H1 (cell line): ENCODE data around the gene RBBP8. TPM values are rescaled to one million over a fixed set of nuclear protein-coding genes. Genes with fewer than 3 reads are reported as not detected.

Experiments used
- CTCF ChIA-PET: fragments of 300-600 bp; sonication (Branson Sonifier 250); formaldehyde crosslinking; loops from one replicate; lab custom pipeline; 2021; ENCODE audit not compliant: partially characterized antibody; lab: Charles Lee
- POLR2A ChIA-PET: fragments of 300-600 bp; sonication (Branson Sonifier 250); formaldehyde crosslinking; loops from one replicate; lab custom pipeline; 2021; ENCODE audit warnings: inconsistent platforms; ENCODE audit not compliant: partially characterized antibody; lab: Charles Lee
- DNase-seq, 2 experiments: peaks; one replicate each; pipeline versions ENCODE4 v3.0.0 to v3.0.0-alpha.2; 2010 to 2022; ENCODE audit warnings: low spot score in 2 of 2, low read depth in 1 of 2, mixed read lengths in 1 of 2
- FAIRE-seq: peaks from 2 replicates; lab custom pipeline; 2011; peaks lifted over from hg19 to GRCh38; lab: Jason Lieb, UNC
- H2AFZ ChIP-seq: 2 replicates; pipeline ENCODE4 v1.8.1; 2012; ENCODE audit warnings: low read length, inconsistent platforms
- H2AK5ac ChIP-seq: 2 replicates; pipeline ENCODE4 v1.6.1; 2013; ENCODE audit warnings: low read depth, low read length
- H2BK120ac ChIP-seq: replicated peaks from 2 replicates; pipeline ENCODE3; 2013; ENCODE audit warnings: low read depth, low read length, inconsistent platforms
- H2BK12ac ChIP-seq: 2 replicates; pipeline ENCODE4 v1.6.1; 2013; ENCODE audit warnings: low read depth, low read length
- H2BK15ac ChIP-seq: 2 replicates; pipeline ENCODE4 v1.6.1; 2013; ENCODE audit warnings: low read length
- H2BK20ac ChIP-seq: 2 replicates; pipeline ENCODE4 v1.6.1; 2013; ENCODE audit warnings: low read length
- H2BK5ac ChIP-seq: 2 replicates; pipeline ENCODE4 v1.6.1; 2013; ENCODE audit warnings: low read depth, low read length
- H3K14ac ChIP-seq: 2 replicates; pipeline ENCODE4 v1.6.1; 2013; ENCODE audit warnings: inconsistent platforms; ENCODE audit not compliant: insufficient read length
- H3K18ac ChIP-seq: 2 replicates; pipeline ENCODE4 v1.6.1; 2013; ENCODE audit warnings: low read length; ENCODE audit errors: extremely low read depth
- H3K23ac ChIP-seq: 2 replicates; pipeline ENCODE4 v1.6.1; 2013; ENCODE audit warnings: inconsistent platforms; ENCODE audit not compliant: insufficient read length
- H3K23me2 ChIP-seq: 2 replicates; pipeline ENCODE4 v1.6.1; 2013; ENCODE audit warnings: low read depth, low read length
- H3K27ac ChIP-seq: 2 replicates; pipeline ENCODE4 v1.6.1; 2011; ENCODE audit warnings: low read depth, low read length, inconsistent platforms
- H3K27me3 ChIP-seq, 4 experiments: replicated peaks in 1 of 4; 1 replicate in 1 of 4; 2 replicates in 3 of 4; pipeline versions ENCODE4 v1.6.1 to v1.8.1; 2011 to 2013; ENCODE audit warnings: low read length in 3 of 4, mild to moderate bottlenecking in 3 of 4, inconsistent platforms in 2 of 4, mixed read lengths in 2 of 4, moderate library complexity in 1 of 4; ENCODE audit not compliant: control insufficient read depth in 3 of 4, insufficient read depth in 3 of 4; ENCODE audit errors: extremely low read depth in 1 of 4
- H3K36me3 ChIP-seq, 4 experiments: 2 replicates each; pipeline versions ENCODE4 v1.6.1 to v1.8.1; 2011 to 2013; ENCODE audit warnings: mild to moderate bottlenecking in 4 of 4, low read length in 3 of 4, moderate library complexity in 2 of 4, control low read depth in 1 of 4, inconsistent platforms in 1 of 4; ENCODE audit not compliant: insufficient read depth in 4 of 4, control insufficient read depth in 2 of 4
- H3K4ac ChIP-seq: replicated peaks from 2 replicates; pipeline ENCODE3; 2013; ENCODE audit warnings: low read length, low read depth, mixed read lengths, inconsistent platforms; ENCODE audit not compliant: insufficient read length
- H3K4me1 ChIP-seq, 4 experiments: replicated peaks in 1 of 4; 1 replicate in 1 of 4; 2 replicates in 3 of 4; pipeline versions ENCODE4 v1.6.1 to v1.8.1; 2011 to 2013; ENCODE audit warnings: low read length in 3 of 4, inconsistent platforms in 2 of 4, mixed read lengths in 1 of 4; ENCODE audit not compliant: insufficient read depth in 4 of 4, control insufficient read depth in 3 of 4
- H3K4me2 ChIP-seq, 2 experiments: 2 replicates each; pipeline versions ENCODE4 v1.6.1 to v1.8.1; 2011 to 2013; ENCODE audit warnings: low read depth in 2 of 2, low read length in 2 of 2, control low read depth in 1 of 2, inconsistent platforms in 1 of 2, mild to moderate bottlenecking in 1 of 2; ENCODE audit not compliant: insufficient read depth in 1 of 2
- H3K4me3 ChIP-seq, 4 experiments: fragments of 200-600, 300-600 bp in 1 of 4; sonication (generic), shearing (Covaris generic), sonication (Bioruptor Twin) in 1 of 4; 2 replicates each; pipeline versions ENCODE4 v1.5.1 to v1.8.1; 2011 to 2016; ENCODE audit warnings: low read length in 4 of 4, low read depth in 3 of 4, control low read depth in 2 of 4, inconsistent platforms in 2 of 4, mild to moderate bottlenecking in 2 of 4, mixed read lengths in 1 of 4, moderate library complexity in 1 of 4; ENCODE audit not compliant: insufficient read depth in 2 of 4; ENCODE audit errors: extremely low read depth in 1 of 4
- H3K56ac ChIP-seq: replicated peaks from 2 replicates; pipeline ENCODE3; 2013; ENCODE audit warnings: low read depth, mild to moderate bottlenecking, mixed read lengths, low read length, inconsistent platforms; ENCODE audit not compliant: insufficient read length
- H3K79me1 ChIP-seq: 2 replicates; pipeline ENCODE4 v1.6.1; 2013; ENCODE audit warnings: low read depth, low read length, control low read depth
- H3K79me2 ChIP-seq, 2 experiments: 2 replicates each; pipeline versions ENCODE4 v1.6.1 to v1.8.1; 2012 to 2013; ENCODE audit warnings: low read length in 2 of 2, mild to moderate bottlenecking in 2 of 2, inconsistent platforms in 1 of 2; ENCODE audit not compliant: insufficient read depth in 2 of 2, control insufficient read depth in 1 of 2
- H3K9ac ChIP-seq, 4 experiments: replicated peaks in 1 of 4; 1 replicate in 1 of 4; 2 replicates in 3 of 4; pipeline versions ENCODE4 v1.6.1 to v1.8.1; 2011 to 2013; ENCODE audit warnings: low read depth in 3 of 4, low read length in 3 of 4, control low read depth in 2 of 4, mild to moderate bottlenecking in 2 of 4, moderate library complexity in 2 of 4, inconsistent platforms in 1 of 4; ENCODE audit errors: extremely low read depth in 1 of 4
- H3K9me3 ChIP-seq, 2 experiments: 2 replicates each; pipeline versions ENCODE4 v1.6.1 to v1.8.1; 2012 to 2013; ENCODE audit warnings: mild to moderate bottlenecking in 2 of 2, moderate library complexity in 2 of 2, control low read depth in 1 of 2, inconsistent platforms in 1 of 2, low read depth in 1 of 2, low read length in 1 of 2, mixed read lengths in 1 of 2; ENCODE audit not compliant: insufficient read depth in 2 of 2
- H4K20me1 ChIP-seq, 2 experiments: replicated peaks in 1 of 2; 2 replicates each; pipeline versions ENCODE3 to v1.8.1; 2011 to 2013; ENCODE audit warnings: inconsistent platforms in 2 of 2, low read length in 2 of 2, mild to moderate bottlenecking in 1 of 2; ENCODE audit not compliant: insufficient read depth in 2 of 2, control insufficient read depth in 1 of 2
- H4K5ac ChIP-seq: 2 replicates; pipeline ENCODE4 v1.6.1; 2013; ENCODE audit warnings: low read length, low read depth, mixed read lengths, inconsistent platforms; ENCODE audit not compliant: insufficient read length
- H4K8ac ChIP-seq: 2 replicates; pipeline ENCODE4 v1.8.0; 2013; ENCODE audit warnings: mild to moderate bottlenecking, moderate library complexity, low read length, inconsistent platforms; ENCODE audit not compliant: insufficient read depth; ENCODE audit errors: extremely low read depth
- H4K91ac ChIP-seq: replicated peaks from 2 replicates; pipeline ENCODE3; 2013; ENCODE audit warnings: low read length, mixed read lengths, inconsistent platforms; ENCODE audit not compliant: insufficient read length
- BCL11A ChIP-seq, 2 experiments: IDR thresholded peaks; one replicate each; pipeline ENCODE4 v1.6.1; 2011; ENCODE audit warnings: low read depth in 2 of 2, low read length in 2 of 2, mild to moderate bottlenecking in 2 of 2
- BRCA1 ChIP-seq: IDR thresholded peaks from 2 replicates; pipeline ENCODE4 v1.6.1; 2012; ENCODE audit warnings: low read depth, low read length, improper control_type of control experiment
- CBX8 ChIP-seq: fragments of 300-800, 300-1000 bp; sonication (generic); IDR thresholded peaks from 2 replicates; pipeline ENCODE4 v1.7.1; 2016; ENCODE audit warnings: low read depth, low read length, borderline replicate concordance
- GABPA ChIP-seq: IDR thresholded peaks from 2 replicates; pipeline ENCODE4 v1.6.1; 2011; ENCODE audit warnings: mild to moderate bottlenecking, low read length, moderate library complexity, borderline replicate concordance; ENCODE audit not compliant: insufficient read depth
- GTF2F1 ChIP-seq: IDR thresholded peaks from 2 replicates; pipeline ENCODE4 v1.6.1; 2012; ENCODE audit warnings: low read depth, low read length, improper control_type of control experiment, borderline replicate concordance
- JUN ChIP-seq: IDR thresholded peaks from 2 replicates; pipeline ENCODE4 v1.6.1; 2011; ENCODE audit warnings: low read depth, mild to moderate bottlenecking, improper control_type of control experiment, low read length
- RNF2 ChIP-seq: fragments of 200-900, 300-1000 bp; sonication (generic); IDR thresholded peaks from 2 replicates; pipeline ENCODE4 v1.7.1; 2016; ENCODE audit warnings: borderline replicate concordance, low read depth, mild to moderate bottlenecking, antibody characterized with exemption, low read length; ENCODE audit not compliant: poor library complexity, severe bottlenecking; ENCODE audit errors: missing control alignments
- RXRA ChIP-seq: IDR thresholded peaks from 2 replicates; pipeline ENCODE4 v1.6.1; 2011; ENCODE audit warnings: low read depth, mild to moderate bottlenecking, low read length, moderate library complexity; ENCODE audit not compliant: insufficient read depth
- SIN3A ChIP-seq, 2 experiments: IDR thresholded peaks in 1 of 2; conservative IDR thresholded peaks in 1 of 2; 2 replicates each; pipeline ENCODE4 v1.6.1; 2011 to 2012; ENCODE audit warnings: low read length in 2 of 2, improper control_type of control experiment in 1 of 2, low read depth in 1 of 2, mild to moderate bottlenecking in 1 of 2
- SIX5 ChIP-seq: IDR thresholded peaks from 2 replicates; pipeline ENCODE4 v1.6.1; 2011; ENCODE audit warnings: mild to moderate bottlenecking, low read depth, low read length
- SP2 ChIP-seq: IDR thresholded peaks from 2 replicates; pipeline ENCODE4 v1.6.1; 2012; ENCODE audit warnings: mild to moderate bottlenecking, low read length, inconsistent platforms
- SUZ12 ChIP-seq: fragments of 200-600 bp; sonication (generic); IDR thresholded peaks from 2 replicates; pipeline ENCODE4 v1.6.1; 2012; ENCODE audit warnings: mild to moderate bottlenecking, inconsistent platforms, low read length, moderate library complexity, mixed read lengths
- WGBS, 2 experiments: shearing (Covaris generic) in 1 of 2; methylation state at CpG; one replicate each; pipeline versions ENCODE4 v1.1.6 to v1.1.7; 2013 to 2015; ENCODE audit warnings: low lambda C conversion rate in 2 of 2, mixed read lengths in 2 of 2, inconsistent platforms in 1 of 2, low coverage in 1 of 2, missing lambda C conversion rate in 1 of 2; ENCODE audit not compliant: insufficient replicate concordance in 2 of 2, insufficient coverage in 1 of 2, insufficient read length in 1 of 2; ENCODE audit errors: extremely low coverage in 1 of 2, missing lambda C conversion rate in 1 of 2; 5-methylcytosine and 5-hydroxymethylcytosine counted together
- polyA plus RNA-seq, 7 experiments: library from polyadenylated mRNA; depleted of rRNA in 3 of 7; stranded (reverse) in 5 of 7; unstranded in 2 of 7; fragments of >200 nt in 5 of 7; fragments of 200-250 nt in 2 of 7; gene quantifications; 1 replicate in 5 of 7; 2 replicates in 1 of 7; 4 replicates in 1 of 7; pipeline versions ENCODE4 v1.2.1 to v1.2.3, GENCODE V29; 2011 to 2013; ENCODE audit warnings: missing spikeins in 2 of 7, mixed read lengths in 2 of 7
- total RNA-seq: library from RNA; stranded (reverse); fragmentation: NEBNext Ultra II Directional; extraction: Animal tissue kit (Norgen Biotek cat#: 25700); gene quantifications from 2 replicates; pipeline ENCODE4 v1.2.1, GENCODE V29; 2021
- TF ChIP-seq, protein P1 (sequence below): IDR thresholded peaks from 2 replicates; pipeline ENCODE4 v1.6.1; 2012; ENCODE audit warnings: inconsistent platforms

RBBP8 gene
- total and polyA plus RNA-seq, 2 of the 8 experiments (the other 6 are each of a cell fraction or from before 2014, with no cell fraction given), result 16.1 to 65.8 TPM

DNA sequence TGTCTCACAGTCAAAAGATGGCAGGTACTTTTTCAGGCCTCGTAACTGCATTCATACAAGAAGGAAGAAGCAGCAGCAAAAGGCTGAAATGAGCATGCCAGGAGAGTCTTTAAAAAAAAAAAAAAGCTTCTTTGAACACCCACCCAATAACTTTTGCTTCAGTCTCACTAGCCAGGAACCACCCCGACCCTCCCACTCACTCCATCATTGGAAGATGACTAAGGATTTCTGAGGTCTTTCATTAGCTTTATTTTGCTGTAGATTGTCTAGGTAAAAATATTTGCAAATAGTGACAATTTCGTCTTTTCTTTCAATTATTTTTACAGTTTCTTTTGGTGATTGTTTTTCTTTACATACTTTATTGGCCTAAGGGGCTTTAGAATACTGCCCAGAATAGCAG, 37.9 kb downstream of the RBBP8 start:
- WGBS, 2 experiments, result 77% methylated on average over 3 of the region's 3 CpGs; no CpG with 5 or more reads in 1 of the 2 experiments
- H3K23me2 ChIP-seq, result no peaks in the 10 kb centered on the region
- no peak overlapping the region for H2BK120ac ChIP-seq
- no peak for FAIRE-seq
- H3K4me3 ChIP-seq, result no peak overlapping the region
- H3K36me3 ChIP-seq, result peaks cover 0 to 20% (median 2%) of the 10 kb centered on the region in 4 experiments; a peak in 2 of 8 replicates
- ChIA-PET POLR2A (no interaction called here), CTCF (interaction anchor here (1.1 to 1.8 kb wide), 2 partner anchors 41 to 173 kb away, joined by 4 to 5 read pairs; no protein-coding TSS in a partner anchor)
- no peak overlapping the region for H3K4me2 ChIP-seq
- no peak for DNase-seq
- H3K79me1 ChIP-seq, result no peaks in the 10 kb centered on the region
- H3K56ac ChIP-seq, result no peak overlapping the region
- no peak overlapping the region for H3K9ac ChIP-seq
- H3K4ac ChIP-seq, result no peak overlapping the region
- no peak overlapping the region for H3K14ac ChIP-seq
- H3K27ac ChIP-seq, result no peak overlapping the region
- H4K20me1 ChIP-seq, result no peaks in the 10 kb centered on the region
- no peak overlapping the region for H2BK12ac ChIP-seq
- H4K8ac ChIP-seq, result no peak overlapping the region
- H2BK20ac ChIP-seq, result no peak overlapping the region
- H3K79me2 ChIP-seq, result peaks cover 0 to 2% of the 10 kb centered on the region in 2 experiments; a peak in 1 of 4 replicates
- no peak overlapping the region for H3K23ac ChIP-seq
- no peak overlapping the region for H2AFZ ChIP-seq
- no peaks in the 10 kb centered on the region for H3K9me3 ChIP-seq
- H3K4me1 ChIP-seq, result no peaks in the 10 kb centered on the region
- no peak overlapping the region for H4K5ac ChIP-seq
- H2BK5ac ChIP-seq, result no peak overlapping the region
- no peak overlapping the region for H2BK15ac ChIP-seq
- no peak overlapping the region for H4K91ac ChIP-seq
- no peaks in the 10 kb centered on the region for H3K27me3 ChIP-seq
- no peak overlapping the region for H2AK5ac ChIP-seq
- no peak overlapping the region for H3K18ac ChIP-seq
- TF ChIP-seq SP2 (no peak), CBX8 (no peak), SIX5 (no peak), RNF2 (no peak), BRCA1 (no peak), RXRA (no peak), SIN3A (conservative IDR thresholded peaks at IDR 0.05 in 1 of 2, IDR thresholded peaks at IDR 0.05 in 1 of 2; ENCODE audit: low read depth in 1 of 2, low read length in 2 of 2) (no peak), JUN (no peak), GTF2F1 (no peak), GABPA (no peak), SUZ12 (no peak), BCL11A (IDR thresholded peaks at IDR 0.05; ENCODE audit: low read depth in 2 of 2, low read length in 2 of 2) (no peak)
- TF ChIP-seq, protein P1, sequence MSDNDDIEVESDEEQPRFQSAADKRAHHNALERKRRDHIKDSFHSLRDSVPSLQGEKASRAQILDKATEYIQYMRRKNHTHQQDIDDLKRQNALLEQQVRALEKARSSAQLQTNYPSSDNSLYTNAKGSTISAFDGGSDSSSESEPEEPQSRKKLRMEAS, result no peak
